Stimulated activated CD4-positive, alpha-beta T cell treated with anti-CD3 and anti-CD28 coated beads, Interleukin-1b, Interleukin-23, amount 100 ng/mL, for 1 hour (primary cell): Measurements from ENCODE around the gene TMEM156.
"Not testable (repeated sequence)": the region's sequence is repeated elsewhere in the genome, so short reads cannot be mapped to it uniquely, and the experiment has no call there.

Experiments
- DNase-seq, 2 donors: peaks; one replicate each; pipeline ENCODE4 v3.0.0-alpha.2; 2020; ENCODE audit warnings: low read depth in 2 of 2

Gene TMEM156

GRCh38 chr4:38957261-38957815 is 74.9 kb downstream of the TMEM156 start:
- no peak for DNase-seq

GRCh38 chr4:38955957-38956356 is 76.3 kb downstream of the TMEM156 start:
- DNase-seq = no peak

GRCh38 chr4:38954727-38955126 is 77.5 kb downstream of the TMEM156 start:
- DNase-seq = no peak

- no peak for DNase-seq
These were observed 80.2 kb downstream of the TMEM156 start for GRCh38 chr4:38952017-38952416.

- DNase-seq = no peak
These were observed 80.6 kb downstream of the TMEM156 start for GRCh38 chr4:38951598-38951997.

- DNase-seq = no peak
These were observed 81.5 kb downstream of the TMEM156 start for GRCh38 chr4:38950734-38951133.

GRCh38 chr4:38950159-38950558 is 82.0 kb downstream of the TMEM156 start:
- DNase-seq = no peak

- DNase-seq = no peak
These were observed 82.7 kb downstream of the TMEM156 start for GRCh38 chr4:38949411-38950051.

GRCh38 chr4:38948551-38948950 is 83.7 kb downstream of the TMEM156 start:
- DNase-seq = no peak

GRCh38 chr4:38946919-38947318 is 85.3 kb downstream of the TMEM156 start:
- DNase-seq = no peak

- no peak for DNase-seq
These were observed 87.8 kb downstream of the TMEM156 start for GRCh38 chr4:38944440-38944839.

GRCh38 chr4:38943343-38943742 is 88.9 kb downstream of the TMEM156 start:
- DNase-seq = no peak

GRCh38 chr4:38941906-38942305 is 90.3 kb downstream of the TMEM156 start:
- DNase-seq = not testable (repeated sequence)

- DNase-seq = no peak
These were observed 91.7 kb downstream of the TMEM156 start for GRCh38 chr4:38940476-38940875.

GRCh38 chr4:38939165-38939564 is 93.0 kb downstream of the TMEM156 start:
- DNase-seq = no peak

GRCh38 chr4:38935391-38936073 is 96.7 kb downstream of the TMEM156 start:
- DNase-seq = no peak

GRCh38 chr4:38931125-38931524 is 101.1 kb downstream of the TMEM156 start:
- no peak for DNase-seq

GRCh38 chr4:38930707-38931106 is 101.5 kb downstream of the TMEM156 start:
- no peak for DNase-seq

GRCh38 chr4:38930204-38930603 is 102.0 kb downstream of the TMEM156 start:
- no peak for DNase-seq

GRCh38 chr4:38928974-38929373 is 103.2 kb downstream of the TMEM156 start:
- no peak for DNase-seq

GRCh38 chr4:38928568-38928967 is 103.6 kb downstream of the TMEM156 start:
- DNase-seq = no peak

GRCh38 chr4:38926896-38927295 is 105.3 kb downstream of the TMEM156 start:
- DNase-seq = no peak
